HCT116 (cell line): ENCODE data around the gene PRKCZ. TPM values are rescaled to one million over a fixed set of nuclear protein-coding genes. Genes with fewer than 3 reads are reported as not detected.

Experiments used
- ATAC-seq: fragments of 200-7000 bp; cut with Tn5 transposase; 2 replicates; pipeline ENCODE4 v1.9.1; 2020; ENCODE audit warnings: mild to moderate bottlenecking, moderate library complexity
- BruUV-seq: library from RNA; stranded (reverse); fragments of 400-500 nt; replicated peaks from 2 replicates; lab custom pipeline; 2021; lab: Mats Ljungman, UMichigan
- CTCF ChIA-PET: fragments of 300-600 bp; sonication (Branson Sonifier 250); formaldehyde crosslinking; loops from one replicate; lab custom pipeline; 2021; ENCODE audit warnings: antibody characterized with exemption; lab: Charles Lee
- POLR2A ChIA-PET: fragments of 300-600, 350-600 bp; sonication (Branson Sonifier 250); formaldehyde crosslinking; loops from one replicate; lab custom pipeline; 2021; ENCODE audit warnings: antibody characterized with exemption; lab: Charles Lee
- RAD21 ChIA-PET, 2 experiments: fragments of 300-600 bp; sonication (Branson Sonifier 250); formaldehyde crosslinking; loops; one replicate each; lab custom pipeline; 2023; ENCODE audit warnings: low total read pairs in 2 of 2; ENCODE audit not compliant: uncharacterized antibody in 2 of 2, unreplicated experiment in 2 of 2, low non-redundant PET in 1 of 2; lab: Charles Lee
- DNase-seq: peaks from one replicate; pipeline ENCODE4 v3.0.0-alpha.2; 2010; ENCODE audit warnings: low read depth, low spot score
- H2AFZ ChIP-seq: fragments of 200-600 bp; shearing (Covaris generic), sonication (generic); 2 replicates; pipeline ENCODE4 v1.6.1; 2017; ENCODE audit warnings: low read depth, mixed run types, mixed read lengths, antibody characterized with exemption, low read length; ENCODE audit not compliant: poor library complexity, severe bottlenecking
- H3K27ac ChIP-seq: 2 replicates; pipeline ENCODE4 v1.5.1; 2012; ENCODE audit warnings: low read depth, low read length
- H3K27me3 ChIP-seq: fragments of 200-600 bp; sonication (generic); 2 replicates; pipeline ENCODE4 v1.6.1; 2016; ENCODE audit warnings: mixed run types, low read length, mixed read lengths; ENCODE audit not compliant: insufficient read depth
- H3K36me3 ChIP-seq, 2 experiments: fragments of 200-500 bp in 1 of 2; fragments of 200-600 bp in 1 of 2; sonication (Bioruptor generic) in 1 of 2; sonication (generic) in 1 of 2; 2 replicates each; pipeline versions ENCODE4 v1.5.1 to v1.6.1; 2014 to 2016; ENCODE audit warnings: low read length in 2 of 2, inconsistent platforms in 1 of 2, mixed read lengths in 1 of 2, mixed run types in 1 of 2; ENCODE audit not compliant: insufficient read depth in 2 of 2, control insufficient read depth in 1 of 2
- H3K4me1 ChIP-seq, 2 experiments: fragments of 200-600 bp in 1 of 2; sonication (generic) in 1 of 2; 2 replicates each; pipeline versions ENCODE4 v1.5.1 to v1.6.1; 2012 to 2017; ENCODE audit warnings: low read length in 2 of 2, inconsistent platforms in 1 of 2, mild to moderate bottlenecking in 1 of 2, mixed read lengths in 1 of 2, mixed run types in 1 of 2, moderate library complexity in 1 of 2; ENCODE audit not compliant: insufficient read depth in 2 of 2, control insufficient read depth in 1 of 2
- H3K4me2 ChIP-seq: fragments of 200-600 bp; sonication (generic); 2 replicates; pipeline ENCODE4 v1.6.1; 2017; ENCODE audit warnings: mixed run types, low read length, mixed read lengths
- H3K4me3 ChIP-seq, 2 experiments: fragments of 200-600 bp in 1 of 2; sonication (generic) in 1 of 2; replicated peaks in 1 of 2; 2 replicates each; pipeline ENCODE4 v1.5.1; 2011 to 2016; ENCODE audit warnings: low read length in 2 of 2, control low read depth in 1 of 2, low read depth in 1 of 2, mild to moderate bottlenecking in 1 of 2, mixed read lengths in 1 of 2, mixed run types in 1 of 2
- H3K79me2 ChIP-seq: fragments of 200-600 bp; sonication (generic); 2 replicates; pipeline ENCODE4 v1.6.1; 2017; ENCODE audit warnings: mild to moderate bottlenecking, mixed run types, low read length, moderate library complexity, mixed read lengths; ENCODE audit not compliant: insufficient read depth
- H3K9ac ChIP-seq: fragments of 200-600 bp; sonication (generic); 2 replicates; pipeline ENCODE4 v1.6.1; 2016; ENCODE audit warnings: low read length, mixed read lengths
- H3K9me2 ChIP-seq: fragments of 200-600 bp; sonication (generic), shearing (Covaris generic); 2 replicates; pipeline ENCODE4 v1.6.1; 2017; ENCODE audit warnings: mixed run types, mild to moderate bottlenecking, moderate library complexity; ENCODE audit not compliant: insufficient read depth
- H3K9me3 ChIP-seq, 2 experiments: fragments of 200-500 bp in 1 of 2; fragments of 200-600 bp in 1 of 2; sonication (Bioruptor generic) in 1 of 2; sonication (generic) in 1 of 2; 2 replicates each; pipeline ENCODE4 v1.6.1; 2014 to 2017; ENCODE audit warnings: low read length in 2 of 2, mixed read lengths in 2 of 2, inconsistent platforms in 1 of 2, low read depth in 1 of 2, mild to moderate bottlenecking in 1 of 2, mixed run types in 1 of 2, moderate library complexity in 1 of 2; ENCODE audit not compliant: control insufficient read depth in 1 of 2, insufficient read depth in 1 of 2
- H4K20me1 ChIP-seq: fragments of 200-600 bp; sonication (generic), shearing (Covaris generic); 2 replicates; pipeline ENCODE4 v1.6.1; 2017; ENCODE audit warnings: mixed run types, mild to moderate bottlenecking, moderate library complexity; ENCODE audit not compliant: insufficient read depth
- CBX3 ChIP-seq: IDR thresholded peaks from 2 replicates; pipeline ENCODE4 v1.6.1; 2012; ENCODE audit warnings: low read depth
- CEBPB ChIP-seq: IDR thresholded peaks from 2 replicates; pipeline ENCODE4 v1.6.1; 2012; ENCODE audit warnings: low read depth
- EGR1 ChIP-seq: IDR thresholded peaks from 2 replicates; pipeline ENCODE4 v1.6.1; 2012; ENCODE audit warnings: low read depth
- EZH2 ChIP-seq: fragments of 200-600 bp; sonication (generic); IDR thresholded peaks from 2 replicates; pipeline ENCODE4 v1.6.1; 2017; ENCODE audit warnings: antibody characterized with exemption, mixed run types
- JUND ChIP-seq: IDR thresholded peaks from 2 replicates; pipeline ENCODE4 v1.6.1; 2012
- POLR2AphosphoS5 ChIP-seq: IDR thresholded peaks from 2 replicates; pipeline ENCODE4 v1.6.1; 2011; ENCODE audit warnings: mild to moderate bottlenecking, low read depth, low read length, moderate library complexity
- SP1 ChIP-seq: IDR thresholded peaks from 2 replicates; pipeline ENCODE4 v1.6.1; 2012; ENCODE audit warnings: low read depth
- SRF ChIP-seq: IDR thresholded peaks from 2 replicates; pipeline ENCODE4 v1.6.1; 2012; ENCODE audit warnings: low read depth
- ZNF274 ChIP-seq: fragments of 200-500 bp; sonication (Bioruptor generic); IDR thresholded peaks from 2 replicates; pipeline ENCODE4 v1.6.1; 2014; ENCODE audit warnings: mild to moderate bottlenecking, low read depth, low read length, inconsistent platforms
- intact Hi-C: fragments of 100-400 bp; cut with micrococcal nuclease; formaldehyde crosslinking; loops from 2 replicates; pipeline ENCODE4 v1.10.0; 2022
- total RNA-seq: library from RNA; stranded (reverse); gene quantifications from one replicate; pipeline ENCODE4 v1.2.1, GENCODE V29; 2021; ENCODE audit not compliant: unreplicated experiment
- TF ChIP-seq, protein P1 (sequence below), 3 experiments: fragments of 200-600 bp in 1 of 3; sonication (generic) in 1 of 3; IDR thresholded peaks in 2 of 3; conservative IDR thresholded peaks in 1 of 3; 2 replicates each; pipeline ENCODE4 v1.5.1; 2012 to 2017; ENCODE audit warnings: low read depth in 2 of 3, low read length in 2 of 3, antibody characterized with exemption in 1 of 3, borderline replicate concordance in 1 of 3, control low read depth in 1 of 3, mild to moderate bottlenecking in 1 of 3, mixed read lengths in 1 of 3, mixed run types in 1 of 3, moderate library complexity in 1 of 3; ENCODE audit not compliant: insufficient read depth in 1 of 3
- TF ChIP-seq, protein P2 (sequence below): IDR thresholded peaks from 2 replicates; pipeline ENCODE4 v1.6.1; 2011; ENCODE audit warnings: mild to moderate bottlenecking, low read length, moderate library complexity; ENCODE audit not compliant: insufficient replicate concordance; ENCODE audit errors: extremely low read depth

PRKCZ gene
- total RNA-seq, 1 experiment from 2014 or later: 46.8 TPM

GRCh38 chr1:2170211-2170610 lies 120.0 kb downstream of the PRKCZ start:
- RAD21 ChIA-PET: no interaction called here
- no TSS peak for BruUV-seq
- Histone ChIP-seq H3K36me3 (no peaks in the 10 kb centered on the region), H3K9me3 (no peaks in the 10 kb centered on the region), H3K79me2 (no peaks in the 10 kb centered on the region), H3K4me3 (no peak overlapping the region), H3K27me3 (no peaks in the 10 kb centered on the region), H2AFZ (no peak overlapping the region), H4K20me1 (no peaks in the 10 kb centered on the region), H3K27ac (no peak overlapping the region), H3K4me1 (peaks cover 0 to 8% of the 10 kb centered on the region in 2 experiments; a peak in 1 of 4 replicates), H3K9ac (no peak overlapping the region), H3K9me2 (no peaks in the 10 kb centered on the region)
- ATAC-seq (no peak), DNase-seq (no peak)
- POLR2A ChIA-PET: no interaction called here
- no peak for TF ChIP-seq SRF
- TF ChIP-seq CBX3: no peak
- TF ChIP-seq, protein P1, sequence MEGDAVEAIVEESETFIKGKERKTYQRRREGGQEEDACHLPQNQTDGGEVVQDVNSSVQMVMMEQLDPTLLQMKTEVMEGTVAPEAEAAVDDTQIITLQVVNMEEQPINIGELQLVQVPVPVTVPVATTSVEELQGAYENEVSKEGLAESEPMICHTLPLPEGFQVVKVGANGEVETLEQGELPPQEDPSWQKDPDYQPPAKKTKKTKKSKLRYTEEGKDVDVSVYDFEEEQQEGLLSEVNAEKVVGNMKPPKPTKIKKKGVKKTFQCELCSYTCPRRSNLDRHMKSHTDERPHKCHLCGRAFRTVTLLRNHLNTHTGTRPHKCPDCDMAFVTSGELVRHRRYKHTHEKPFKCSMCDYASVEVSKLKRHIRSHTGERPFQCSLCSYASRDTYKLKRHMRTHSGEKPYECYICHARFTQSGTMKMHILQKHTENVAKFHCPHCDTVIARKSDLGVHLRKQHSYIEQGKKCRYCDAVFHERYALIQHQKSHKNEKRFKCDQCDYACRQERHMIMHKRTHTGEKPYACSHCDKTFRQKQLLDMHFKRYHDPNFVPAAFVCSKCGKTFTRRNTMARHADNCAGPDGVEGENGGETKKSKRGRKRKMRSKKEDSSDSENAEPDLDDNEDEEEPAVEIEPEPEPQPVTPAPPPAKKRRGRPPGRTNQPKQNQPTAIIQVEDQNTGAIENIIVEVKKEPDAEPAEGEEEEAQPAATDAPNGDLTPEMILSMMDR (IDR thresholded peaks at IDR 0.05 in 2 of 3, conservative IDR thresholded peaks at IDR 0.05 in 1 of 3; ENCODE audit: borderline replicate concordance in 1 of 3, insufficient read depth in 1 of 3, low read depth in 2 of 3, low read length in 2 of 3): no peak
- TF ChIP-seq, protein P2, sequence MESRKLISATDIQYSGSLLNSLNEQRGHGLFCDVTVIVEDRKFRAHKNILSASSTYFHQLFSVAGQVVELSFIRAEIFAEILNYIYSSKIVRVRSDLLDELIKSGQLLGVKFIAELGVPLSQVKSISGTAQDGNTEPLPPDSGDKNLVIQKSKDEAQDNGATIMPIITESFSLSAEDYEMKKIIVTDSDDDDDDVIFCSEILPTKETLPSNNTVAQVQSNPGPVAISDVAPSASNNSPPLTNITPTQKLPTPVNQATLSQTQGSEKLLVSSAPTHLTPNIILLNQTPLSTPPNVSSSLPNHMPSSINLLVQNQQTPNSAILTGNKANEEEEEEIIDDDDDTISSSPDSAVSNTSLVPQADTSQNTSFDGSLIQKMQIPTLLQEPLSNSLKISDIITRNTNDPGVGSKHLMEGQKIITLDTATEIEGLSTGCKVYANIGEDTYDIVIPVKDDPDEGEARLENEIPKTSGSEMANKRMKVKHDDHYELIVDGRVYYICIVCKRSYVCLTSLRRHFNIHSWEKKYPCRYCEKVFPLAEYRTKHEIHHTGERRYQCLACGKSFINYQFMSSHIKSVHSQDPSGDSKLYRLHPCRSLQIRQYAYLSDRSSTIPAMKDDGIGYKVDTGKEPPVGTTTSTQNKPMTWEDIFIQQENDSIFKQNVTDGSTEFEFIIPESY: no peak
- TF ChIP-seq, all 23 proteins: peak for 0
- intact Hi-C loops: no loop called here
- CTCF ChIA-PET: no interaction called here
- no peak overlapping the region for H3K4me2 ChIP-seq

DNA sequence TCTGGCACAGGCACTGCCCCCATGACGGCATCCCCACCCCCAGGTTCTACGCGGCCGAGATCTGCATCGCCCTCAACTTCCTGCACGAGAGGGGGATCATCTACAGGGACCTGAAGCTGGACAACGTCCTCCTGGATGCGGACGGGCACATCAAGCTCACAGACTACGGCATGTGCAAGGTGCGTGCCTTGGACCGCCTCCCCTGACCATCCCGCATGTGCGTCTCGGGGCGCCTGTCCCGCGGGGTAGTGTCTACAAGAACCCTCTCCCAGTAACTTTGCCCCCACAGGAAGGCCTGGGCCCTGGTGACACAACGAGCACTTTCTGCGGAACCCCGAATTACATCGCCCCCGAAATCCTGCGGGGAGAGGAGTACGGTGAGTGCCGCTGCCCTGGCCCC lies 121.8 kb downstream of the PRKCZ start:
- intact Hi-C loops: no loop called here
- ChIA-PET RAD21 (no interaction called here), CTCF (no interaction called here), POLR2A (no interaction called here)
- no peaks in the 10 kb centered on the region for H3K79me2 ChIP-seq
- ATAC-seq: no peak
- H3K4me1 ChIP-seq: peaks cover 0 to 8% of the 10 kb centered on the region in 2 experiments; a peak in 1 of 4 replicates
- no peaks in the 10 kb centered on the region for H3K9me2 ChIP-seq
- H3K27ac ChIP-seq: no peak overlapping the region
- no peaks in the 10 kb centered on the region for H4K20me1 ChIP-seq
- DNase-seq: no peak
- no peak overlapping the region for H3K4me2 ChIP-seq
- H2AFZ ChIP-seq: no peak overlapping the region
- H3K9ac ChIP-seq: no peak overlapping the region
- no peaks in the 10 kb centered on the region for H3K36me3 ChIP-seq
- BruUV-seq: no TSS peak
- no peaks in the 10 kb centered on the region for H3K9me3 ChIP-seq
- no peak overlapping the region for H3K4me3 ChIP-seq
- H3K27me3 ChIP-seq: no peaks in the 10 kb centered on the region
- TF ChIP-seq CEBPB: no peak
- TF ChIP-seq, protein P1 (IDR thresholded peaks at IDR 0.05 in 2 of 3, conservative IDR thresholded peaks at IDR 0.05 in 1 of 3; ENCODE audit: borderline replicate concordance in 1 of 3, insufficient read depth in 1 of 3, low read depth in 2 of 3, low read length in 2 of 3): no peak
- TF ChIP-seq JUND: no peak
- TF ChIP-seq, protein P2: no peak
- TF ChIP-seq POLR2AphosphoS5: no peak
- TF ChIP-seq SP1: no peak
- no peak for TF ChIP-seq EGR1
- no peak for TF ChIP-seq ZNF274
- no peak for TF ChIP-seq EZH2
